ENCODE results near the gene CLIP4.

Gene CLIP4

DNA sequence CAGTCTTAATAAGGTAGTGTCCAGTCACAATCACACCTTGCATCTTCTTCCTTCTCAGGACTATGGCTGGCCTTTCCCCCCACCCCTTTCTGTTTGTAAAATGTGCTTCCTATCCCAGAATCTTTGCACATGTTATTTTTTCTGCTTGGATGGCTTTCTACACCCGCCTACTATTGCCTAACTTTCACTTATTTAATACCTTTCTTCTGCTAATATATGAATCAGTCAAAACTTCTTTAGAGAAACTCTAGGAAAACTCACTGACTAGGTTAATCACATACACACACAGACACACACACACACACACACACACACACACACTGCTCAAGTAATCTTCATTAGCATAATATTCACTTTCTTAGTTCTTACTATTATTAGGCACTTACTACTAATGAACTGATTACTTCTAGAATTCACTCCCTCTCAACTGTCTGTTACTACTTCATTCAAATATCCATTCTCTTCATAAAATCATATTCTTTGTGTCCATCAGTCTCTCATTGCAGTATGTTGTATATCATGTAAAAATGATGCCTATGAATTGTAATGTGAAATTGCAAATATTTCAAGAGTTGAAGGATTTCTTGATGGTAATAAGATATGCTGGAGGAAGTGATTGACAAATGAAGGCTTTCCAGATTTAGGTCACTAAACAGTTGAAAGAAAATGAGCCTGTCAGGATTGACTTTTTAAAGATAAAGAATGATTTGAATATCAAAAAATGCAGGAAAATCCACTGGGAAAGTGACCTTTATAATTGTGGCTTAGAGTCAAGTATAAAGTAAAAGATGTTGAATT, 51.2 kb downstream of the CLIP4 start:
- Histone ChIP-seq H3K4me1 (ENCODE audit: insufficient read depth, low read length, poor library complexity, severe bottlenecking) (no peaks in the 10 kb centered on the region), H3K9me3 (ENCODE audit: insufficient read depth, low read depth, low read length) (no peaks in the 10 kb centered on the region), H3K9ac (ENCODE audit: low read depth, low read length, poor library complexity, severe bottlenecking) (no peak overlapping the region), H2AFZ (ENCODE audit: low read length) (no peak overlapping the region), H3K27me3 (ENCODE audit: insufficient read depth, low read length, poor library complexity, severe bottlenecking) (no peaks in the 10 kb centered on the region), H4K20me1 (ENCODE audit: insufficient read depth, low read length, poor library complexity, severe bottlenecking) (no peaks in the 10 kb centered on the region), H3F3A (ENCODE audit: low read depth) (no peaks in the 10 kb centered on the region), H3K36me3 (ENCODE audit: insufficient read depth, low read length) (no peaks in the 10 kb centered on the region), H3K79me2 (ENCODE audit: insufficient read depth, low read length) (no peaks in the 10 kb centered on the region), H3K4me2 (ENCODE audit: low read depth, low read length, poor library complexity, severe bottlenecking) (no peak overlapping the region), H3K4me3 (ENCODE audit: low read length, poor library complexity, severe bottlenecking) (no peak overlapping the region), H3K9me2 (replicated peaks; ENCODE audit: low read depth, low read length) (no peaks in the 10 kb centered on the region)
- TF ChIP-seq EZH2phosphoT487 (IDR thresholded peaks at IDR 0.05; ENCODE audit: borderline replicate concordance), result no peak
- TF ChIP-seq, protein P1, sequence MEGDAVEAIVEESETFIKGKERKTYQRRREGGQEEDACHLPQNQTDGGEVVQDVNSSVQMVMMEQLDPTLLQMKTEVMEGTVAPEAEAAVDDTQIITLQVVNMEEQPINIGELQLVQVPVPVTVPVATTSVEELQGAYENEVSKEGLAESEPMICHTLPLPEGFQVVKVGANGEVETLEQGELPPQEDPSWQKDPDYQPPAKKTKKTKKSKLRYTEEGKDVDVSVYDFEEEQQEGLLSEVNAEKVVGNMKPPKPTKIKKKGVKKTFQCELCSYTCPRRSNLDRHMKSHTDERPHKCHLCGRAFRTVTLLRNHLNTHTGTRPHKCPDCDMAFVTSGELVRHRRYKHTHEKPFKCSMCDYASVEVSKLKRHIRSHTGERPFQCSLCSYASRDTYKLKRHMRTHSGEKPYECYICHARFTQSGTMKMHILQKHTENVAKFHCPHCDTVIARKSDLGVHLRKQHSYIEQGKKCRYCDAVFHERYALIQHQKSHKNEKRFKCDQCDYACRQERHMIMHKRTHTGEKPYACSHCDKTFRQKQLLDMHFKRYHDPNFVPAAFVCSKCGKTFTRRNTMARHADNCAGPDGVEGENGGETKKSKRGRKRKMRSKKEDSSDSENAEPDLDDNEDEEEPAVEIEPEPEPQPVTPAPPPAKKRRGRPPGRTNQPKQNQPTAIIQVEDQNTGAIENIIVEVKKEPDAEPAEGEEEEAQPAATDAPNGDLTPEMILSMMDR (conservative IDR thresholded peaks at IDR 0.05; ENCODE audit: low read length), result no peak

DNA sequence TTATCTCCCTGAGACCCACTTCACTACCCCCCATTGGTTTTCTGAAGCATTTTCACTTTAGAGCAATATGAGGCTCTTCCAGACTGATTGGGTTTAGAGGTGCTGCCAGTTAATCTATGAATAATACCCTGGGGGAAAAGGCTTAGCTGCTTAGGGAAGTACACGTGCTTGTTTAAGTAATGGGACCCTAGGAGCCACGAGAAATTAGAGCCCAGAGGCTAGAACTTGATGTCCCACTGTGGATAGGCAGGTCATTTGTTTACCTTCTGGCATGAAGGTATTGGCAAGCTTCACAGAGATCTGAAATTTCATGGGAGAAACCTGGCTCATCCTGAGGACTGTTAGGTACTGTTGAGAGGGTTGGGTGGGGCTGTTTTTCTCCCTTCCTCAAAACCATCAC, 59.7 kb downstream of the CLIP4 start:
- H3F3A ChIP-seq (ENCODE audit: low read depth), result no peaks in the 10 kb centered on the region
- H3K9ac ChIP-seq (ENCODE audit: low read depth, low read length, poor library complexity, severe bottlenecking), result no peak overlapping the region
- H3K36me3 ChIP-seq (ENCODE audit: insufficient read depth, low read length), result no peaks in the 10 kb centered on the region
- no peaks in the 10 kb centered on the region for H3K4me1 ChIP-seq (ENCODE audit: insufficient read depth, low read length, poor library complexity, severe bottlenecking)
- H3K27me3 ChIP-seq (ENCODE audit: insufficient read depth, low read length, poor library complexity, severe bottlenecking), result no peaks in the 10 kb centered on the region
- H2AFZ ChIP-seq (ENCODE audit: low read length), result no peak overlapping the region
- H3K9me2 ChIP-seq (replicated peaks; ENCODE audit: low read depth, low read length), result no peaks in the 10 kb centered on the region
- H3K4me3 ChIP-seq (ENCODE audit: low read length, poor library complexity, severe bottlenecking), result no peak overlapping the region
- no peak for TF ChIP-seq EZH2phosphoT487 (IDR thresholded peaks at IDR 0.05; ENCODE audit: borderline replicate concordance)
- TF ChIP-seq, protein P1 (conservative IDR thresholded peaks at IDR 0.05; ENCODE audit: low read length), result no peak
- no peaks in the 10 kb centered on the region for H3K9me3 ChIP-seq (ENCODE audit: insufficient read depth, low read depth, low read length)
- H4K20me1 ChIP-seq (ENCODE audit: insufficient read depth, low read length, poor library complexity, severe bottlenecking), result no peaks in the 10 kb centered on the region
- H3K4me2 ChIP-seq (ENCODE audit: low read depth, low read length, poor library complexity, severe bottlenecking), result no peak overlapping the region
- H3K79me2 ChIP-seq (ENCODE audit: insufficient read depth, low read length), result no peaks in the 10 kb centered on the region

DNA sequence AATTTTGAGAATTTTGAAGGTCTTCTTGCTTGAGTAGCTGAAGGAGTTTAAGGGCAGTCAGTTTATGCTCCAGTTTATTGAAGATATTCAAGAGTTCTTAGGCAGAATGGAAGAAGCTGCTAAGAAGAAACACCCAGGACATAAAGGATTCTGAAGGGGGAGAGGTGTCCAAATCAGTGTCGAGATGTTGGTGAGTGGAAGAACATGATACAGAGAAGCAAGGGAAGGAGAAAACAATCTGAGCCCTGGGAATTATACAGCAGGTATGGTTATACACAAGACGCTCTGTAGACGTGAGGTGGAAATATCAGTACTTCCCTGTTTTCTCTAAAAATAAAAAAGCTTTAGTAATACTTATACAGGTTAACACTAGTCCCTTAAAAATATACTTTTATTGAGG, 60.1 kb downstream of the CLIP4 start:
- Histone ChIP-seq H3K27me3 (ENCODE audit: insufficient read depth, low read length, poor library complexity, severe bottlenecking) (no peaks in the 10 kb centered on the region), H3K9ac (ENCODE audit: low read depth, low read length, poor library complexity, severe bottlenecking) (no peak overlapping the region), H3K4me3 (ENCODE audit: low read length, poor library complexity, severe bottlenecking) (no peak overlapping the region), H3K9me3 (ENCODE audit: insufficient read depth, low read depth, low read length) (no peaks in the 10 kb centered on the region), H3K36me3 (ENCODE audit: insufficient read depth, low read length) (no peaks in the 10 kb centered on the region), H3K4me1 (ENCODE audit: insufficient read depth, low read length, poor library complexity, severe bottlenecking) (no peaks in the 10 kb centered on the region), H3F3A (ENCODE audit: low read depth) (no peaks in the 10 kb centered on the region), H2AFZ (ENCODE audit: low read length) (no peak overlapping the region), H3K4me2 (ENCODE audit: low read depth, low read length, poor library complexity, severe bottlenecking) (no peak overlapping the region), H3K9me2 (replicated peaks; ENCODE audit: low read depth, low read length) (no peaks in the 10 kb centered on the region), H4K20me1 (ENCODE audit: insufficient read depth, low read length, poor library complexity, severe bottlenecking) (no peaks in the 10 kb centered on the region), H3K79me2 (ENCODE audit: insufficient read depth, low read length) (no peaks in the 10 kb centered on the region)
- no peak for TF ChIP-seq EZH2phosphoT487 (IDR thresholded peaks at IDR 0.05; ENCODE audit: borderline replicate concordance)
- TF ChIP-seq, protein P1 (conservative IDR thresholded peaks at IDR 0.05; ENCODE audit: low read length), result no peak

All from Loucy (cell line).